Immature natural killer cell (primary cell): ENCODE data around the gene IL6ST. TPM values are rescaled to one million over a fixed set of nuclear protein-coding genes. Genes with fewer than 3 reads are reported as not detected.

Experiments used
- DNase-seq, 3 donors: peaks; one replicate each; pipeline ENCODE4 v3.0.0; 2022; ENCODE audit warnings: mixed read lengths in 1 of 3
- H3K27ac Mint-ChIP-seq, 6 donors: one replicate each; pipeline ENCODE4 v1.8.0; 2020; ENCODE audit warnings: mixed read lengths in 6 of 6, mild to moderate bottlenecking in 5 of 6, inconsistent platforms in 4 of 6, moderate library complexity in 3 of 6
- H3K27me3 Mint-ChIP-seq, 3 donors: one replicate each; pipeline ENCODE4 v1.8.0; 2020 to 2021; ENCODE audit warnings: low read depth in 3 of 3, mild to moderate bottlenecking in 3 of 3, mixed read lengths in 3 of 3, moderate library complexity in 3 of 3, inconsistent platforms in 1 of 3
- H3K36me3 Mint-ChIP-seq, 3 donors: one replicate each; pipeline ENCODE4 v1.8.0; 2020; ENCODE audit warnings: mixed read lengths in 3 of 3, inconsistent platforms in 2 of 3, mild to moderate bottlenecking in 2 of 3
- H3K4me1 Mint-ChIP-seq, 2 donors: one replicate each; pipeline ENCODE4 v1.8.0; 2020; ENCODE audit warnings: inconsistent platforms in 2 of 2, mild to moderate bottlenecking in 2 of 2, mixed read lengths in 2 of 2, moderate library complexity in 1 of 2
- H3K4me3 Mint-ChIP-seq, 5 donors: one replicate each; pipeline ENCODE4 v1.8.0; 2020; ENCODE audit warnings: mild to moderate bottlenecking in 5 of 5, mixed read lengths in 5 of 5, inconsistent platforms in 3 of 5, moderate library complexity in 3 of 5
- H3K9me3 Mint-ChIP-seq, 6 donors: one replicate each; pipeline ENCODE4 v1.8.0; 2020; ENCODE audit warnings: mild to moderate bottlenecking in 6 of 6, mixed read lengths in 6 of 6, inconsistent platforms in 4 of 6, moderate library complexity in 3 of 6
- polyA plus RNA-seq, 3 donors: library from polyadenylated mRNA; unstranded; fragments of 300-500 nt; fragmentation: Illumina TruSeq; gene quantifications; one replicate each; pipeline ENCODE4 v1.2.3, GENCODE V29; 2021

The IL6ST gene
- polyA plus RNA-seq, 3 donors from 2014 or later, result 3.2 to 8.2 (median 4.7) TPM

DNA sequence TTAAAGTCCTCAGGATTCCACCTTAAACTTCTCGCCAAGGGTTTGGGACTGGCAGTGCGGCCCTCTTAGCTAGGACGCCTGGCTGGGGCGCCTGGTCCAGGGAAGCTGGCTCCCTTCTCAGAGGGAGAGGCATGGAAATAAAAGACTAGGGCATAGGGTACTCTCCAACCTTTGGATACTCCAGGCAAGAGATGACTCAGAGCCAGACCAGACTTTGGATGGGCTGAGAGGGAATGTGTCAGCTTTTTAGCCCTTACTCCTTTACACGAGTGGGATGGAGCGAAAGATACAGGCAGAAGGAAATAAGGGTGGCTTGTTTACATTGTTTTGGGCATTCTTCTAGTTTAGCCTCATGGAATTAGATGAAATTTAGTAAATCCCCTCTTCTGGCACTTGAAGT is 95.4 kb downstream of the IL6ST start:
- no peak overlapping the region for H3K4me3 Mint-ChIP-seq
- no peaks in the 10 kb centered on the region for H3K36me3 Mint-ChIP-seq
- H3K4me1 Mint-ChIP-seq, result peaks cover 23 to 33% of the 10 kb centered on the region in 2 donors
- no peak for DNase-seq
- no peak overlapping the region for H3K27ac Mint-ChIP-seq
- H3K27me3 Mint-ChIP-seq, result peaks cover 6 to 8% (median 7%) of the 10 kb centered on the region in 3 donors
- no peaks in the 10 kb centered on the region for H3K9me3 Mint-ChIP-seq

DNA sequence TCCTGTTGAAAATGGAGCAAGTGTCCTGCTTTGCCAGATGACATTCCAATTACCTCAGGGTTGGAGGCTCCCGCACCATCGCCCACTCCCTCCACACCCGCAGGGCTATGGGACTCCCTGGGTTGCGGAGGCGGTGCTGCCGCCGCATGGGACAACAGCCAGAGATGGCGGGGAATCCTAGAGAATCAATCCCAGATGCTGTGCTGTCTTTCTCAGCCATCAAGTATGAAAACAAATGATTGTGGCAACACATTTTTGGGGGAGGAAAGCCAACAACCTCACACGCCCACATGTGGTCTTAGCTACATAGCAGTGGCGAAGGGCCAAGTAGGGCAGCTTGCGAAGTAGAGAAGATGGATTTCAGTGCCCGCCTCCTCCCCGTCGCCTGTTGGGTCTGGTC is 96.9 kb downstream of the IL6ST start:
- Mint-ChIP-seq H3K27ac (no peak overlapping the region), H3K4me3 (peak overlapping the region in 1 of 5 donors; percentile 15), H3K4me1 (peaks cover 13 to 20% of the 10 kb centered on the region in 2 donors), H3K36me3 (no peaks in the 10 kb centered on the region), H3K9me3 (no peaks in the 10 kb centered on the region), H3K27me3 (peaks cover 5 to 8% (median 7%) of the 10 kb centered on the region in 3 donors)
- DNase-seq, result peak in 1 of 3 donors; percentile 19

DNA sequence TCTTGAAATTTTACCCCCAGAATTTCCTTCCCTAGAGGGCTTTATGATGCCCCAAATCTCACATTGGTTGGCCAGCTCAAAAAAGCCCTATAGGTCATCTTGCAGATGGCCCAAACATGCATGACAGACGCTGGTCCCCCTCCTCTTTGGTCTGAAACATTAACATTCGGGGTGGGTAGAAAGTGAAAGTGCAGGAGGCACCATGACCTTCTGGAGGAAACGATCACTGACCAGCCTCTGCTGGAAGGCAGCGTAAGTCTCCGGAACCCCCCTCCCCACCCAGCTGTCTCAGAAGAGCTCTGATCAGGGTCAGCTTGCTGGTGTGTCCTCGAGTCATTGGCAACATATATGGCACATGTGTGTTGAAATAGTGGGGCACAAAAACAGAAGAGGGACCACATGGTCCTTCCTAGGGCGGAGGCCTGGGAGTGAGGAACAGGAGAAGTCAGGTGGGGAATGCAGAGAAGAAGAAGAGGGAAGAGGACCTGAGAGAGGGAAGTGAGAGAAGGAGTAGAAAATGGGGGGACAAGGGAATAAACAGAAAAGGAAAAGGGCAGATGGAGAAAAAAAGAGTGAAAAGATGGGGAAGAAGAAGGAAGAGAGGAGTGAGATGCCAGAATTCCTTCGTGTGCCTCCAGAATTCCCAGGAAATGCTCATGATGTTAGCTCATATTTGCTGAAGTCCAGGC is 97.4 kb downstream of the IL6ST start:
- Mint-ChIP-seq H3K4me3 (peak overlapping the region in 4 of 5 donors; percentile 27 to 75 (median 51)), H3K9me3 (no peaks in the 10 kb centered on the region), H3K36me3 (no peaks in the 10 kb centered on the region), H3K27me3 (peaks cover 4 to 8% (median 7%) of the 10 kb centered on the region in 3 donors), H3K4me1 (peaks cover 10 to 14% of the 10 kb centered on the region in 2 donors), H3K27ac (peak overlapping the region in 2 of 6 donors; percentile 31 to 78)
- no peak for DNase-seq

DNA sequence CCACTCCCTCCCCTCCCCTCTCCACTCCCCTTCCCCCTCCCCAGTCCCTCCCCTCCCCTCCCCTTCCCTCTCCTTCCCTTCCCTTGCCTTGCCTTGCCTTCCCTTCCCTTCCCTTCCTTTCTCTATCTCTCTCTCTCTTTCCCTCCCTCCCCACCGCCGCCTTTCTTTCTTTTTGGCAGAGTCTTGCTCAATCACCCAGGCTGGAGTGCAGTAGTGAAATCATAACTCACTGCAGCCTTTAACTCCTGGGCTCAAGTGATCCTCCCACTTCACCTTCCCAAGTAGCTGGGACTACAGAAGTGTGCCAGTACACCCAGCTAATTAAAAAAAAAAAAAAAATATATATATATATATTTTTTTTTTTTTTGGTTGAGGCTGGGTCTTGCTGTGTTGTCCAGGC is 98.1 kb downstream of the IL6ST start:
- no peak for DNase-seq
- peaks cover 10 to 14% of the 10 kb centered on the region in 2 donors for H3K4me1 Mint-ChIP-seq
- H3K27ac Mint-ChIP-seq, result peak overlapping the region in 1 of 6 donors; percentile 78
- H3K9me3 Mint-ChIP-seq, result no peaks in the 10 kb centered on the region
- peak overlapping the region in 1 of 5 donors; percentile 75 for H3K4me3 Mint-ChIP-seq
- H3K27me3 Mint-ChIP-seq, result peaks cover 4 to 10% (median 8%) of the 10 kb centered on the region in 3 donors
- H3K36me3 Mint-ChIP-seq, result no peaks in the 10 kb centered on the region

DNA sequence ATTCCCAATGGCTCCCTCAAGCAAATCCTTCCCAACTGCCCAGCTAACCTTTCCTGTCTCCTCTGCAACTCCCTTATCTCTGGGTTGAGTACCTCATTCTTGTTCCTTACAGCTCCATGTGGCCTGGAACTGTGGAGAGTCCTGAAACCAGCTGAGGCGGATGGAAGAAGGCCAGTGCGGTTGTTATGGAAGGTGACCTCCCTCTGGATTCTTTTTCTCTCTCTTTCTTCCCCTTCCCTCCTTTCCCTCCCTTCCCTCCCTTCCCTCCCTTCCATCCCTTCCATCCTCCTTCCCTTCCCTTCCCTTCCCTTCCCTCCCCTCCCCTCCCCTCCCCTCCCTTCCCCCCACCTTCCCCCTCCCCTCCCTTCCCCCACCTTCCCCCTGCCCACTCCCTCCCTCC is 98.5 kb downstream of the IL6ST start:
- H3K4me1 Mint-ChIP-seq, result peaks cover 10 to 14% of the 10 kb centered on the region in 2 donors
- DNase-seq, result no peak
- no peak overlapping the region for H3K4me3 Mint-ChIP-seq
- H3K27ac Mint-ChIP-seq, result no peak overlapping the region
- H3K27me3 Mint-ChIP-seq, result peaks cover 4 to 10% (median 8%) of the 10 kb centered on the region in 3 donors
- H3K36me3 Mint-ChIP-seq, result no peaks in the 10 kb centered on the region
- no peaks in the 10 kb centered on the region for H3K9me3 Mint-ChIP-seq

DNA sequence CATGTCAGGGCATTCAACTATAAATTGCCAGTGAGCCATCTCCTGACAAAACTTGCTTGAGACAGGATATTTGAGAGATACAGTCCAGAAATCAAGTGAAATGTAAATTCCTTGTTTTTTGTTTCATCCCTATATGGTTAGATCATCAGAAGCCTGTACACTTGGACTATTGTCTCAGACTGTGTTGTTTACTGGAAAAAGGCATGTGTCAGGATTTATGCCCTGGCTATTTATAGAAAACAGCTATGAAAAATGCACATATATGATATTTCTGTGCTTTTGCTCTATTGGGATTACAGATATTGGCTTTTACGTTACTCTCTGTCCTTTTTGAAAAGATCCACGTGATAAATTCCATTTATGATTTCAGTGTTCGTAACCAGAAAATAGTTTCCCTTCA is 99.4 kb downstream of the IL6ST start:
- no peaks in the 10 kb centered on the region for H3K36me3 Mint-ChIP-seq
- H3K9me3 Mint-ChIP-seq, result no peaks in the 10 kb centered on the region
- DNase-seq, result no peak
- H3K4me1 Mint-ChIP-seq, result peaks cover 10 to 14% of the 10 kb centered on the region in 2 donors
- H3K27ac Mint-ChIP-seq, result no peak overlapping the region
- H3K4me3 Mint-ChIP-seq, result no peak overlapping the region
- H3K27me3 Mint-ChIP-seq, result peaks cover 4 to 9% (median 6%) of the 10 kb centered on the region in 3 donors

DNA sequence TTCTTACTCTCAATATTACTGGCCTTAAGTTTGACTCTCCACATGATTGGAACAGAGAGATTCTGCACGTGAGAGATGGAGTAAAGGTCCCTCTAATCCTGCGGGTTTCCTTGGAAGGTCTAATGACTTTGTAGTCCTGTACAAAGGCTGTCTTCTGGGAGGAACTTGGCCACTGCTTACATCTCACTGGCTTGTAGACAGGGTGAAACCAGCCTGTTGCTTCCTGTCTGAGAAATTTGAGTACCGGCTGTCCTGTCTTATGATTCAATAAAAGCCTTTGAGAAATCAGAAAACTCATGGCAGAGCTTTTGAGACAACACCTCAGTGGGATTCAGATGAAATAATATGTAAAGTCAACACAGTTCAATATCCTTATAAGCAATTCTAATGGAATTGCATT is 100.6 kb downstream of the IL6ST start:
- H3K4me1 Mint-ChIP-seq, result peaks cover 10 to 14% of the 10 kb centered on the region in 2 donors
- H3K36me3 Mint-ChIP-seq, result no peaks in the 10 kb centered on the region
- H3K4me3 Mint-ChIP-seq, result no peak overlapping the region
- peaks cover 4 to 8% (median 8%) of the 10 kb centered on the region in 3 donors for H3K27me3 Mint-ChIP-seq
- no peak for DNase-seq
- no peaks in the 10 kb centered on the region for H3K9me3 Mint-ChIP-seq
- no peak overlapping the region for H3K27ac Mint-ChIP-seq

DNA sequence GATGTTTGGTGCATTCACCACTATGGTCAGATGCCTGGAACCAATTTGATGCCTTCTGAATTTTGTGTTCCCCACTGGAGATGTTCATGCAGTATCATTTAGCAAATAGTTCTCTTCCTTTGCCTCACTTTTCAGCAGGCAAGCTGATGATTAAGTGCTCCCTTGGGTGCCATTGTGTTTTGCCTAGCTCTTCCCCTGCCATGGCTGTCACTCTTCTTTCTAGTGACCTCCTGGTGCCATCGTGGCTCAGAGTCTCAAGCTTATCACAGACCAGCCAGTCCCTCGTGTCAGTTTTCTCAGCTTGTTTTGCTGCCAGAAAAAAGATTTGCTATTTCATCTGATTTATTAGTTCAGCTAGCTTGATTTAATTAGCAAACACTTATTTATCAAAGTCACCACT is 102.3 kb downstream of the IL6ST start:
- Mint-ChIP-seq H3K27ac (no peak overlapping the region), H3K4me3 (no peak overlapping the region), H3K27me3 (peaks cover 8% of the 10 kb centered on the region in 3 donors), H3K9me3 (no peaks in the 10 kb centered on the region), H3K4me1 (peaks cover 5 to 7% of the 10 kb centered on the region in 2 donors), H3K36me3 (no peaks in the 10 kb centered on the region)
- DNase-seq, result no peak

DNA sequence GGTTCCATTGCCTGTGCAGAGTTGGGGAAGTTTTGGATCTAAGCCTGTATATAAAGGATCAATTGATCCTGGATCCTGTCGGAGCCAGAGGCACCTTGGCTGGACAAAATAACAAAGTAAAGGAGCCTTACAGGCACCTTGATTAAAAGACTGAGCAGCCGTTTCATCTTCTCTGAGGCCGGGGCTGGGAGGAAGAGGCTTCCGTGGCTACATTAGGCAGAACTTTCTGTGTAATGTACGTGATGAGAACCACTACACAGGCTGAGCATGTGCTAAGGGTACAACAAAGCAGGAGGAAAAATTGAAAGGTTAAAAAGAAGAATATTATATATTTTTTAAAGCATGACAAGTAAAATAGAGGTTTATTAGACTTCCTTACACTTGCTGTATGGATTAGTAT is 106.6 kb downstream of the IL6ST start:
- DNase-seq, result no peak
- Mint-ChIP-seq H3K4me3 (no peak overlapping the region), H3K4me1 (no peaks in the 10 kb centered on the region), H3K9me3 (no peaks in the 10 kb centered on the region), H3K27ac (no peak overlapping the region), H3K27me3 (peaks cover 2 to 5% (median 3%) of the 10 kb centered on the region in 3 donors), H3K36me3 (no peaks in the 10 kb centered on the region)

DNA sequence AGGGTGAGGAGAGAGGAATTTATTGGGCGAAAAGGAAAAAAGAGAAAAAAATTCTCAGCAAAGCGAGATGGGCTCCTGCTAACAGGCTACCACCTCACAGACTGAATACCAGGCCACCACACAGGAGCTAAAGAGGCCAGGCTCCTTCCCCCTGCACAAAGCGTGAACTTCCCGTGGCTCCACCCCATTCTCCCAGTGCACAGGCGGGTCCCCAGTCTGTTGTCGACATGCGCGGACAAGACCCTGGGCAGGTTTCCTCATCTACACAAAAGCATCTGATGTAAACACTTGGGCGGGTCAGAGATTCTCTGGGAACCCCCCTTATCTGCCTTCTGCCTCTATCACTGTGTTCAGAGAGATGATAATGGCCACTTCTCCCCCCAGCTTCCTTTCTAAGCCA is 109.4 kb downstream of the IL6ST start:
- H3K9me3 Mint-ChIP-seq, result no peaks in the 10 kb centered on the region
- DNase-seq, result no peak
- no peaks in the 10 kb centered on the region for H3K4me1 Mint-ChIP-seq
- peaks cover 2 to 3% (median 2%) of the 10 kb centered on the region in 3 donors for H3K27me3 Mint-ChIP-seq
- H3K27ac Mint-ChIP-seq, result no peak overlapping the region
- H3K4me3 Mint-ChIP-seq, result no peak overlapping the region
- no peaks in the 10 kb centered on the region for H3K36me3 Mint-ChIP-seq

Other genes starting within 250 kb of the IL6ST start
- not detected for gene IL31RA, start 143.6 kb downstream of the IL6ST start, polyA plus RNA-seq
- under 1 TPM in 1 of 3 donors, not detected in 2; 0.17 TPM for gene ANKRD55, start 238.4 kb upstream of the IL6ST start, polyA plus RNA-seq